ENCODE results near the gene IL4I1.

IL4I1 gene

DNA sequence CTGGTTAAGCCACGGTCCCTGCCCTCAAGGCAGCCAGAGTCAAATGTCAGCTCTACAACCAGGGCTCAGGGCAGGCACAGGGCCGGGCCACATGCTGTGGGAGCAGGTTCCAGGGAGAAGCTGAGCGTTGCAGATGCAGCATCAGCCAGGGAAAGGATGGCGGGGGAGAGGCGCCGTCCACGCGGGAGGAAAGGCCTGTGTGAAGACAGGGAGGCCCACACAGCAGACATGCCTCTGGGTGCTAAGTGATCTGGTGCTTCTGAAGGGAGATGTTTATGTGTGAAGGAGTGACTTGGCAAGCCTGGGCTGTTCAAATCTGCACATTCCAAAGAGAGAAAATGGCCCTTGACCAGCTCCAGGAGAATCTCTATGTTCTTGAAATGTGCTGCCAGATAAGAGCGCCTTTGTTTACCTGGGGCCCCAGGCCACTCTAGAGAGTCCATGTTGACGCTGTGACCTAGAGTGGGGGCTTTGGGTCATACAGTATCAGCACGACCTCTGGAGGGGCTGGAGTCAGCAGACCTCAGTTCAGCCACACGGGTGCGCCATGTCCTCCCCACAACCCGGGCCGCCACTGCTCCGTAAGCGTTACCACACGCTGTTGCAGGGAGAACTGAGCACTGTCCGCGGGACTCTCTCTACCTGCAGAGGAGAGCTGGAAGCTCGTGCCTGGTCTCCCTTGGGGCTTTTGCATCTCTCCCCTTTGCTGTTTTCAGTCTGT, 16.4 kb upstream of the IL4I1 start:
- TF ChIP-seq CTCF (IDR thresholded peaks at IDR 0.05; ENCODE audit: extremely low read depth, missing control alignments) = no peak
- DNase-seq (ENCODE audit: low spot score) = no peak

- no peak for TF ChIP-seq CTCF (IDR thresholded peaks at IDR 0.05; ENCODE audit: extremely low read depth, missing control alignments)
- peak; percentile 85 for DNase-seq (ENCODE audit: low spot score)
These were observed 14.9 kb upstream of the IL4I1 start for GRCh38 chr19:49911381-49912145.

DNA sequence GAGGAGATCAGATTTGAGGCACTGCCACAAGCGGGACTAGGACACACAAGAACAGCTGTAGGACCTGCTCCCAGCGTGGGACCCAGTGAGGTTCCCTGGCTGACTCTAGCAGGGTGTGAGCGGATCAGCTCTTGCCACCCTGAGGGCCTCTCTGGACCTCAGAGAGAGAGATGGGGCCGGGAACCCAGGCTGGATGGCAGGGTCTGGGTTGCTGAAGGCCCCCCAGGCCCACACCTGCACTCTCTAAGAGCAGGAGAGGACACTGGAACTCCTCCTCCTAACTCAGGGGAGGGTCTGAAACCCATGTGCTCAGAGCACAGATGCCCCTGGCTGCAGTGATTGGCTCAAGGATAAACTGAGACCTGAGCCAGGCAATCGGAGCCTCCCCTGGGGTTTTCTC, 13.5 kb upstream of the IL4I1 start:
- no peak for DNase-seq (ENCODE audit: low spot score)
- TF ChIP-seq CTCF (IDR thresholded peaks at IDR 0.05; ENCODE audit: extremely low read depth, missing control alignments) = no peak

- no peak for DNase-seq (ENCODE audit: low spot score)
- no peak for TF ChIP-seq CTCF (IDR thresholded peaks at IDR 0.05; ENCODE audit: extremely low read depth, missing control alignments)
These were observed 12.1 kb upstream of the IL4I1 start for GRCh38 chr19:49908480-49909420.

DNA sequence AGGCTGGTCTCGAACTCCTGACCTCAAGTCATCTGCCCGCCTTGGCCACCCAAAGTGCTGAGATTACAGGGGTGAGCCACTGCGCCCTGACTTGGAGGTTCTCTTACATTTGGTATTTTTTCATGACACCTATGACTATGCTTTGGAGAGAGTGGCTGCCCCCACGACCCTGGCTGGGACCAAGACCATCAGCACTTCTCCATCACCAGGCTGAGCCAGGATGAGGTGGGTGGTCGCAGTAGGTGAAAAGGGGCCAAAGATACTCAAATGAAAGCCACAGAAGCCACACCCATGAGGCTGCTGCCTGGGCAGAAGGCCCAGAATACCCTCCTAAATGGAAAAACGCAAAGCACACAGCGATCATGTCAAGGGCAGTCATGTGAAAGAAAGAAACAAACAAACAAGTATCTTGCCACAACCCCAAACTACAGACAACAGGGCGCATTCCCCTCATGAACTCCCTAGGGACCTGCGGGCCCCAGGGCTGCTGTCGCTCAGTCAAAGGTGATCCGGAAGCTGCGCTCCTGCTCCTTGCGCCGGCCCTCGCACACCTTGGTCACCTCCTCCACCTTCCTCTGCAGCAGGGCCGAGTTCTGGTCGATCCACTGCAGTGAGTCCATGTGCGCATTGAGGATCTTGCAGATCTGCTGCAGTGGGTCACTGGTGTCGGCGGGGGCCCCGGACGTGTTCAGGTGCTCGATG, 11.2 kb upstream of the IL4I1 start:
- no peak for DNase-seq (ENCODE audit: low spot score)
- TF ChIP-seq CTCF (IDR thresholded peaks at IDR 0.05; ENCODE audit: extremely low read depth, missing control alignments) = no peak

GRCh38 chr19:49906879-49907564, 10.3 kb upstream of the IL4I1 start:
- no peak for TF ChIP-seq CTCF (IDR thresholded peaks at IDR 0.05; ENCODE audit: extremely low read depth, missing control alignments)
- DNase-seq (ENCODE audit: low spot score) = no peak
